GM19467 (cell line): ENCODE measurements around the gene EHF.

Source experiments
- ATAC-seq: cut with Tn5 transposase; IDR thresholded peaks from one replicate; pipeline ENCODE4 v1.9.1; 2021; ENCODE audit warnings: mild to moderate bottlenecking, moderate library complexity; ENCODE audit not compliant: unreplicated experiment

EHF gene

DNA sequence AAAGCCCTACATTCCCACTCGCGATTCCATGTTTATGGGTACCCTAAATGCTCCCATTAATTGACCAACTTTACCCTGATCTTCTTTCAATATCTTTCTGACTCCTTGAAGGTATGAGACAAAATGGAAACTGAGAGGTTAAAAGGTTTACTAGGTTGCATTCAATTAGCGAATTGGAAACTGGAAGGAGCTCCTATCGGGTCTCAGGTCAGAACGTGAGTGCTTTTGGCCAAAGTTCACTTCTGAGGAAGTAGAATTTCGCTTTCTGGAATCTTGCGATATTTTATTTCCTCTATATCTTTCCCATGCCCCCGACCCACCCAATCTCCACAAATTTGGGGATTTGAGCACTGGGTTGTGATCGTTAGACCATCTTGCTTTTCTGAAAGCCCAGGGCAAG lies 2.6 kb downstream of the EHF start:
- no peak for ATAC-seq

DNA sequence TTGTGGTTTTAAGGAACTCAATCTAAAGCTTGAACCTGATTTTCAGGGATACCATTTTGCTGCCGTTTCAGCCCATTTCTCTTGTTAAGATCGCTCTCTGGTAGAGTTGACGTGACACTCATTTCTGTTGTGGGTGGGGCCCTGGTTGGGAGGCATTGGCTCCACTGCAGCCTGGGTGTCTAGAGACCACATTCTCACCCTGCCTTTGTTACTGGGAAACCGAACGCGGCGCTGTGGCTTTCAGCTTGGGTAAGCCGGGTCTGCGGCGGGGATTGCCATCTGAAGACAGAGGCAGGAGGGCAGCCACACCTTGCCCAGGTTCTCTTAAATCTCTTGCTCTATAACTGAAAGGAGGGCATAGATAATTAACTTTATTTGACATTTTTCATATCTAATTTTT lies 3.2 kb downstream of the EHF start:
- ATAC-seq = peak; percentile 62

DNA sequence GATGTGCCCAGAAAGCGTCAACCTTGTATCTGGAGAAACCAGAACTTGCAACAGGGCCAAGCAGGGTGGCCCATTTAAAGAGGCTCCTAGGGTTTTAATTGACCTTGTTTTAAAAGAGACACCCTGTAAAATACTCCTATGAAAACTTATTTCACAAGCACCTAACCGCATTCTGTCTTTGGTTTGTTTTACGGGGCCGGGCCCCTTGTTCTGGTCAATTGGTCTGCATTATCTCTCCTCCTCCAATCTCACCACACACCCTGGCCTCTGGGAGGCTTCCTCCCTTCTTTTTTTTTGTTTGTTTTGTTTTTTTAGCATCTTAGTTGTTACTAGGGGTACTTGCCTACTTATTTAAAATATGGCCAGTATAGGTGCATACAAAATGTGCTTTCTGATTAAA lies 4.7 kb downstream of the EHF start:
- ATAC-seq = no peak

DNA sequence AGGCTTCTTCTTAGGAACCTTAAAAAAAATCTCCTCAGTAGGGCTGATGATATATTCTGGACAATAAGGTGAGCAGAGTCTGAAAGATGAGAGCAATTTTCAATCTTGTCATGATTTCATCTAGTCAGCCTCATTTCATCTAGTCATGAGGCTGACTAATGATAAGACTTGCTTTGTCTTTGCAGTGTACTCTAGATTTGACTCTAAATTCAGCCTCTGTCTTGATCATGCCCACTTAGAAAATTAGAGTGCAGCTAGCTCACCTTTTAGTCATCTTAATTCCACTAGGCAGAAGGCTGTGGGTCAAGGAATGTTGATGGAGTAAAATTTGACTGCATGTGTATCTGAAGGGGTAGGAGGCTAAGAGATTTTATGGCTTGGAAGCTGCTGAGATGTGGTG lies 5.5 kb downstream of the EHF start:
- no peak for ATAC-seq

DNA sequence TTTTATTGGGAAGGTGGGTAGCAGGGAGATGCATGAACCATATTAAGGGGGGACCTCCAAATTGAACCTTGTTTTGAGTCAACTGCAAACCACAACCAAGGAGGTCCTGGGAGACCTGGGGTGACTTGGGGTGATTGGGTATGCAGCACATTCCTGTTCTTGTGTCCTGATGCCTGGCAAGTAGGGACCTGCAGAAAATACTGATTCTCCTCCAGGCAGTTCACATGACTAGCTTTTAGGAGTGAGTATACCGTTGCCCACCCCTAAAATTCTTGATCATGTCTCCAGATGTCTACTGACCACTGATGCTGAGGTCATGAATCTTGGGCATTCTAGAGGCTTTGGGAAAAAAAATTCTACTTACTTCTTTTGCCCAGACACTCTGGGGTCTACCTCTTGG lies 6.3 kb downstream of the EHF start:
- ATAC-seq = no peak

DNA sequence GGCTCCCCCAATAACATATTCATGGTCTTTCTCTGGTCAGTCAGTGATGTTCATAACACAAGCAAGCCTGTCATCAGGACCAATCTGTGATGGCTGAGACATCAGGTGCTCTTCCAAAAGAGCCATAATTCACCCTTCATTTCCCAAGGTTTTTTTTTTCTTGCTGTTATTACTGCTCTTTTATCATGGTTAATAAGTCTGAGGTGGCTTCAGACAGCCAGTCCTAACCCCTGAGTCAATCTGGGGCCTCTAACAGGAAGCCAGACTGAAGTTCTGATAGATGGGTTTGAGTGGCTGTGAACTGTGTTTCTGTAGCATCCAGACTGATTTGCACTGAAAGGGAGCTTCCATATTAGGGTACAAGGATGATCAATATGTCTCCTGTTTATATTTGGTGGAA lies 8.8 kb downstream of the EHF start:
- ATAC-seq = no peak

DNA sequence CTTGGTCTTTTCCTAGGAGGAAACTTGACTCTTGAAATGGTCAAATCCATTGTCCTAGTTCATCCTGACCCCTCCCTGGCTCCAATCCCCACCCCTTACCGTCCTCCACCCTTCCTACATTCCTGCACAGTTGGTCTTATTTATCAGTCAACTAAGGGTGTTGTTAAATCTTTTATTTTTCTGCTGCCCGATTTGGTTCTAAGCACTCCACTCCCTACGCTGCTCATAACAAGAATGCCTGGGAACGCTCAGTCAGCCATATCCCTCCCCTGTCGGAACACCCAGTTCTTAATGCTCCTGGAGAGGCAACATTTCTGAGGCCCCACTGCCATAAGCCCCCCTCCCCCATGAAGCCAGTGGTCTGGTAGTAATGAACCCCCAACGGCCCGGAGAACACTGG lies 9.7 kb downstream of the EHF start:
- ATAC-seq = no peak

DNA sequence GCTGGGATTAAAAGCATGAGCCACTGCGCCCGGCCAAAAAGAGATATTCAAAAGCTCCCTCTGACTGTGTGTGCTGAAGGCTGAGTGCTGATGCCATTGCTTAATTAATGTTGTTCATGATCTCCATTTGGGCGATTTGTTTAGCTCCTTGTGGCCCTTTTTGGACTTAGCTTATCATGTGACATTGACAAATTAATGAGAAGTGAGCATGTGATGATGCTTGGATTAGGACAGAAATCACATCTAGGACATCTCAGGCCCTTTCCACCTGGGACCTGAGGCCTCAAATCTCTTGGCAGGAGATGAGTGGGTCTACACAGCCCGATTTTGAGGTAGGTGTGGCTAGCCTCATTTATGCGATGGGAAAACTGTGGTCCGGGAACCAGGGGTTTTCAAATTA lies 10.4 kb downstream of the EHF start:
- no peak for ATAC-seq

DNA sequence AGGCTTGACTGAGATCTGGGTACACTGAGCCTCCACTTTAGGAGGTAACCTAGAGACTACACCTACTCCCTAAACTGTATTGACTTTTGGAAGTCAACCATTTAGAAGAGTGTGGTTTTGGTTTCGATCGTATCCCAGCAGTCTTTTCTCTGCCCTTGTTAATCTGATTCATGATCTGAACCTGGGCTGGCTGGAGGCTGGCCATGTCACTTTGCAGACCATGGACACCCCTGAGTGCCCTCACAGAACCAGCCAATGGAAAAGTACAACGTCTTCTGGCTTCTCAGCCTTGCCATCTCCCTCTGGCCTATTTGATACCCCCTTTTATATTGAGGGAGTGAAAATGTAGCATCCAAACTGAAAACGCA lies 10.8 kb downstream of the EHF start:
- no peak for ATAC-seq

DNA sequence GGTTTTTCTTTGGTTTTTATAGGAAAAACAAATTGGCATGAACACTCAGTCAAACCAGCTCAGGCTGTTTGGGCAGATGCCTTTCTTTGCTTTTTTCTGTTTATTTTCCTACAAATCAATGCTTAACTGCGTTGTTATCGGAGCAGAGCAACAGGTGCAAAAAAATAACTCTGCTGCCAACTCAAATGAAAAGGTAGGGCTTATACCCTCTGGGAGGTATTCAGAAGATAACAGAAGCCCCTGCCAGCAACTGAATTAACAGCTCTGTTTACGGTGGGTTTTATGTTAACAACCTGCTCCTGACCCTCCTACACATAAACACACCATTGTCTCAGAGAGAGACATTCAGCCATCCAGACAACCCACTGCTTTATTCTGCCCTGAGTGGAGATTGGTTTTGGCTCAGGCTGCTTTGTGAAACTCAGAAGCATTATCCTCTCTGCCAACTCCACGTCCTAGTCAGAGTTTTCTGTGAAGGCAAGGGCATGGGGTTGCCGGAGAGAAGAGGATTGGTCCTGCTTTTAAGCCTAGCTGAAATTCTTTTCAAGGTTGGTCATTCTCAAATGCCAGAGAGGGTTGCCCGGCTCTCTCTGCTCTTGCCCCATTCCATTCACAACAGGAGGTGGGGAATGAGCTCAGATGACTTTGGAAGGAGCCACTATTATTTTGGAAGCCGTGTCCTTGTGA lies 11.4 kb downstream of the EHF start:
- ATAC-seq = no peak

DNA sequence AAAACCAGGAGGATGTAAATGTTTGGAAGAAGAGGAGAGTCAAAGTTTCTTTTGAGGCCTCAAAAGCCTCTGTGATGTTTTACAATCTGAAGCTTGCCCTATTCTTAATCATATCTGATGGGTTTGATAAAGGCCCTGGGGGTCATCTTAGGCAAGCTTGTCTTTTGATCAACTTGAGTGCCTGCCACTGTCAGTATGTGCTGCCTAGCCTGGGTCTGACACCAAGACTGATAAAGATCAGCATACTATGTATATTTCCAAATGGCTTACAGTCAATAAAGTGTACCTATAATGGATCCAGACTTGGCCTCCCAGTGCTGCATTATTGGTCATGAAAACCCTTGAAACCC lies 12.7 kb downstream of the EHF start:
- peak; percentile 15 for ATAC-seq

DNA sequence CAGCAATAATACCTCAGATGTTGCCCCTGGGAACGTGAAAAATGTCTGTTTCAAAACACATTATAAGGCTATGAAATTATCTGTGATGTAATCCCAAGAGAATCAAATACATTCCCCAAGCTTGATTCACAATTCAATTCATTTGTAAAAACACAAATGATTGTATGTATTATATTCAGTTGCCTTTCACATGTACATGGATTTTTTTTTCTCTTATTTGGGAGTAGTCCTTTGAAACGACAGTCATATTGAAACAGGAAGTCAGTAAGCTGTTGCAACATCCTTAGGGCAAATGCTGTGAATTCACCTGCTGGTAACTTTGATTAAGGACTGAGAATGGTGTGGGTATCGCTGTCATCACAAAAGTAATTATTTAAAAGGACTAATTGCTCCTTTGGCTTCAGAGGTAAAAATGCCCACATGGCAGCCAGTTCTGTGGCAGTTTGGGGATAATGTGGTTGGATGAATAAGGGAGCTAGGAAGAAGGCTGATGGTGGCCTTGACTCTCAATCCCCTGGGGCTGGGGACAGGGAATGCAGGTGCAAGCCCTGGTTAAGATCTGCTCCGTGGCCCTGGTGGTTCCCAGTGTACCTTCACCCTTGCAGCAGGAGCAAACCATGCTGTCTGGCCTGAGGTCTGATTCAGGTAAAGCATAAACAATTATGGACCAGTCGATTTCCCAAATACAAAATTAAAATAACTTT lies 13.2 kb downstream of the EHF start:
- ATAC-seq = peak; percentile 80

DNA sequence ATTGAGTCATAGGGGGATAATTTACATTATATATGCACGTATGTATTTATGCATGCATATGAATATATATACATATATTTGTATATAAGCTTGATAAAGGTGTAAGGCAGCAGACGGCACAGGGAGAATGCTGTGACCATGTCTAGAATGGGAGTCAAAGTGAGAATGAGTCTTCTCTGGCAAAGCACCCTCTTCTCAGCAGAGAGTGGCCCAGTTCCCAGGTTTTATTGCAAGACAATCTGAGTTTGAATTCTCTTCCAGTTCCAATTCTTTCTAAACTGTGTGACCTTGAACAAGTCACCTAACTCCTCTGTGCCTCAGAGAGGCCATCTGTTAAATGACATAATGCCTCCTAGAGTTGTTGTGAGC lies 13.8 kb downstream of the EHF start:
- ATAC-seq = no peak

DNA sequence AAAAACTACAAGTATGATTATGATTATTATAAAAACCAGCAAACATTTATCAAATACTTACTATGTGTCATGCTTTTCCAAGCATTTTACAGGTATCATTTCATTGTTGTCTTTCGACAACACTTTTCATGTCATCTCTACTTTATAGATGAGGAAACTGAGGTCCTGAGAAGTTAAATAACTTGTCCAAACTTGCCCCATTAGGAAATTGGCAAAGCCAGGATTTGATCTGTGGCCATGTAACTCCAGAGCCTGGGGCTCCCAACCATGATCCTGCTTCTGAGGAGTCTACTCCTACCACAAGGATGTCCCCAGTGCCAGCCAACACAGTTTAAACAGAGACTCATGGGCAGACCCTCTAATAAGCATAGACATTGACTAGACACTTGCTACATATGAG lies 15.2 kb downstream of the EHF start:
- no peak for ATAC-seq

DNA sequence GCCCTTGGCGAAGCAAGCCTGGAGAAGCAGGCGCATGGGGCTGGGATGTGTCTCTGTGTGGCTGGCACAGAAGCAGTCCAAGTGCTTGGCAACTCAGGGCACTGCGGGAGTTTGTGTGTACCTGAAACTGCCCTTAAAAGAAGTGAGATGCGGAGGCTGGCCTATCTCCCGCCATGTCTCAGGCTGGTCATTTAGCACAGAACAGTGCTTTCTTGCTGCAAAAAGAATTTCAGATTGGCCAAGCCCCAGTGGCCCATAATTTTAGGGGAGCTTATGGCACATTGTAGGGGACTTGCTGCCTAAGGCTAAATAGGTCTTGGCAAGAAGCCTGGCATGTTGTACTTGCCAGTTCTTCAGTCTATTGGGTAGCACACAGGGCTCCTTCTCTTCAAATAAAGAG lies 16.4 kb downstream of the EHF start:
- no peak for ATAC-seq

DNA sequence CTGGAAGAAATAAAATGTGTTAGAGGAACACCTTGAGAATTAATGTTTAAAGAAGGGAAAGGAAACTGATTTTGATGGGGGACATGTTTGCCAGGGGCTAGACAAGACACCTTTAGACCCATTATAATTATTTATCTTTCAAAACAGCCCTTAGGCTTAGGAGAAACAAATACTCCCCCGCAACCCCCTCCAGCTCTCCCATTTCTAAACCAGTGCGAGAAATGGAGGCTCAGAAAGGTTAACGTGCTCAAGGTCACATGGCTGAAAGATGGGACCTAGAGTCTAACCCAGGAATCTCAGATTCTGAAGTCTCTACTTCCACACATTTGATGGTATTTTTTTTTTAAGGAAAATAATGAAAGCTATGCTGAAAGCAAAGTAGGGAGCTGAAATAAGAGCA lies 18.0 kb downstream of the EHF start:
- ATAC-seq = no peak

DNA sequence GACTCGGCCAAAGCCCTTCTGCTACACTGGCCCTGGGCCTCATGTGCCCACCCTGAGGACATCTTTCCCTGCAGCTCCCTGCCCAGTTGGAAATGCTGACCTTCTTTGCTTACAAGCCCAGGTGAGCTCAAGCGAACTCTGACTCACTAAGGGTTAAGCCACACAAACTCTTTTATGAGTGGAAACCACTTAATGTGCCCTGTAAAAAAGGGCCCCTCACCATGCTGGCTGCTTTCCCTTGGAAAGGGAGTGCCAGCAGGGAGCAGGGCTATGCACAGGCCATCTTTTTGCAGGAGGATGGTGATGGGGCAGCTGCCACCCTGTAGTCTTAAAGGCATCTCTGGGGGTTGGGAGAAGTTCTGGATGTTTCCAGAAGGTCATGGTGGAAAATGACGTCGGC lies 18.7 kb downstream of the EHF start:
- no peak for ATAC-seq

DNA sequence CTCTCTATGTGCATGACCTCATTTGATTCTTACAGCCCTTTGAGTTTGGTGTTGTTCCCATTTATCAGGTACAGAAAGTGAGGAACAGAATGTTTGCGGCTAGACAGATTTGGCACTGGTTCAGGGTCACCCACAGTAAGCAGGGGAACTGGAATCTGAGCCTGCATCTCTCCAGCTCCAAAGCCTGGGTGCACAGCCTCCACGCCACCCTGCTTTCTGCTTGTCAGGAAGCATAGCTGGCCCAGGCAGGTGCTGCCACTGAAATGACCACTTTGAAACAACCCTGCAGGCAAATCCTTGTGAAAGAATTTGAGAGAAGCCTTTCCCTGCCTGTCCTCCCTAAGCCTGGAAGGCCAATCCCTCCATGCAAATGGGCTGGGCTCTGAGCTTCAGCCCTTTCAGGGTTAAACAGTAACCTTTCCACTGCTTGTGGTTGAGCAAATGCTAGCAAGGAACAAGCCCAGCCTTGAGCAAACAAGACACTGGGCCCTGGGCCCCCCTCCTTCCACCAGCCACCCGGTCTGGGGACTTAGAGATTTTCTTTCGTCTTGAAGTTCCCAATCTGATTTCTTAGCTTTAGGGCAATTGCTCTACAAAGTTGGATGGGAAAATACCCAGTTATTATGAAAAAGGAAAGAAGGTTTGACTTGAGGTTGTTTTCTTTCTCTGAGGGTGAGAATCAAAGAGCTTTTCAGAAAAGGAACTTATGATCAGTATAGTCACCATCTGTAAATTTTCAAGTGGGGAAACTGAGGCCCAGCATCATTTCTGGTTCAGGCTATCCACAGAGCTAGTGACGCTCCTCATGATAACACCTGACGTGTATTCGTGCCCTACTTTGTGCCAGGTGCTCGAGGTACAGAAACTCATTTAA lies 19.4 kb downstream of the EHF start:
- peak; percentile 81 for ATAC-seq

DNA sequence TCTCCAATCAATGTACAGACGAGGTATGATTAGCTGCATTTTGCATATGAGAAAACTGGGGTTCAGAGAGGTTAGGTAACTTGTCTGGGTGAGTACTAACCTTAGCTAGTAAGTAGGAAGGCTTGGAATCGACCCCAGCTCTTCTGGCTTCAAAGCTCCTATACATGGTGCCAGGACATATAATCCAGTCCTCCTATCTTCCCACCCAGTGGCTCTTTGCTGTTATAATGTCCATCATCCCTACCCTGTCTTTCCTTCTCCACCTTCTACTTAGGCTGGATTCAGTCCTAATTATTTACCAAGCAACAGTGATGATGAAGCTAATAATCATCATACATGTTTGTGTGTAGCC lies 20.0 kb downstream of the EHF start:
- no peak for ATAC-seq

DNA sequence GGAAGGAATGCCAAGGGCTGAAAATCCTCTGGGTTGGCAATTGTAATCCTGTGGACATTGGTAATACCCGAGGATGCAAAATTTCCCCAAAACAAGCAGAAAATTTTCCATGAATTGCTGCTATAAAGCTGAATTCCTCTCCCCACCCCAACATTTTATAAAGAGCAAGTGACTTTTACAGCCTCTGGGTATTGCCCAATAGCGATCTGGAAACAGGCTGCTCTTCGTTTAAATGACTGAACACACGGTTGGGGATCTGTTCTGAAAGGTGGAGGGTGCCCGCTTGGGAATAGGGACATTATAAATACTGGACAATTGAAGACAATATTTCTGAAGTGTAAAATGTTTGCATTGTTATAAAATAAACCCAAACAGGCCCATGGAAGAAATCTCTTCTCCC lies 20.6 kb downstream of the EHF start:
- ATAC-seq = no peak

DNA sequence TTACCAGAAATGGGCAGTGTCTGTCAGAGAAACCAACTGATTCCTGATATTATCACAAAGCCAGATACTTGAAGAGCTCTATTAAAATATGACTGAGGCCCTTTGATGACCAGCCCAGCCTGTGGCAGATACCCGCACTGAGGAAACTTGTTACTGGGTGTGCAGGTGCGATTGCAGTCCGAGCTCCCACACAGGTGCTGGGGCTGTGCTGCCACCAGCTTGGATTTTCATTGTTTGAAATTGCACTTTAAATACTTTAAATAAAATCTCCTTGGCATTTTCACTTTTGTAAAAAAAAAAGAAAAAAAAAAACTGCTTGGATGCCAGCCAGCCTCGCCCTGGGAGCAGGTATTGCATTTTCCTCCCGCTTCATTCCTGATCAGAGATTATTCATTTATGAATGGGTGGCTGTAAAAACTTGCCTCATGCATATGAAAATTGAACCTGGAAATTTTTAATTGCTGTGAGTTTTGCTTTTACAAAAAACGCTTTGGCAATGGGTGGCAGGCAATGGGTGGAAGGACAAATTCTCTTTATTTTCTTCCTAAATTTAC lies 21.2 kb downstream of the EHF start:
- ATAC-seq = no peak

DNA sequence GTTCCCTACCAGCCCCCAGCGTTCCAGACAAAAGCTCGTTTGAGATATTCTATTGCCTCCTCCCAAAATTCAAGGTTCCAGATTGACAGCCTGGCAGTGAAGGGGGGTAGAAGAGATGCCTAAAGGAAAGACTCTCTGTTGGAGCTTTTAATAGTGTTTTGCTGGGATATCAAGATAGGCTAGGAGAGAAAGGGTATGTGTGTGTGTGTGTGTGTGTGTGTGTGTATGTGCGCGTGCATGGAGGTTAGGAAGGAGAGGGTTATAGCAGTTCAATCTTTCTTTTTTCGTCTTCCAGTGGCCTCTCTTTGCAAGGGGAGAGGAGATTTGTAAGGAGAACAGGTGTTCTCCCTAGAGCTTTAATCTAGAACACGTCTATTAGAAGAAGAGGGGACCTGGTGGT lies 22.0 kb downstream of the EHF start:
- no peak for ATAC-seq
